Islet of Langerhans (tissue), 1 donor: ENCODE data around the gene AKAIN1.

Source experiments
- FAIRE-seq: peaks from one replicate; lab custom pipeline; 2011; peaks lifted over from hg19 to GRCh38; lab: Jason Lieb, UNC

AKAIN1 gene

DNA sequence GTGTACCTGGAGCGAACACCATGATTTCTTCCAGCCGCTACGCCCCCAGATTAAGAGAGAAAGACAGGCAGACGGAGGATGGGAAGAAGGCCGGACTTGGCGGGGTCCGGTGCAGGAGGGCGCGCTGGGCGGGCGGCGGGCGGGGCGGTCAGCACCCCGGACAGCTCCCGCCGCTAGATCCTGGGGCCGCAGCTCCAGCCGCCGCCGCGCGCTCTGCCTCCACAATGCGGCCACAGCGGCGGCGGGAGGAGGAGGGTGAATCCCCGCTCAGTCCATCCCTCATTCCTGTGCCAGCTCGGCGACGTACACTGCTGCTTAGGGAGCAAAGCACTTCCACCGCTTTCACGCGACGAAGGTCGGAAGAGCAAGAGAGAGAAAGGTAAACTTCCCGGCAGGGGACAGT lies at the start of gene AKAIN1:
AKAIN1 (minus strand) TSS at position 226 of the 403 bp plus-strand sequence; CDS start at position 22, 204 bp downstream.
- FAIRE-seq: no peak

- FAIRE-seq: no peak
Observed at GRCh38 chr18:5244941-5245340, 47.9 kb upstream of the AKAIN1 start.

DNA sequence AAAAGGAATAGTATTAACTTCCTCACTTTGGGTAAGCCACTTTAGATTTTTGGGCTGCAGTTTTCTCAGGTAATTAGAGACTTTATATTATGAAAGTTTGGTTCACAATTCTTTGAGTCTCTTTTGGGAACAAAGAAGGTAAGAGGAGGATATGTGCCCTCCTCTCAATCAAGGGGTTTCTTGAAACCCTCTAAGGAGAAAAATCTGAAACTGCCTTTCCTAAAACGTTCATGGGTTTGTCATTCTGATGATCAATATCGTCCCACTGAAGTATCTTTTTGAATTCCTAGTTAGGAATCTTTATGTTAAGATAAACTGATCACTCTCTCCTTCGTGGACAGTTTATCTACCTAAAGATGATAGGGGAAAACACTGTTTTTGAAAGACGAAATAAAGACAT lies 42.4 kb upstream of the AKAIN1 start:
- no peak for FAIRE-seq

- FAIRE-seq: no peak
Observed at GRCh38 chr18:5238371-5238976, 41.4 kb upstream of the AKAIN1 start.

GRCh38 chr18:5237723-5238370 lies 40.8 kb upstream of the AKAIN1 start:
- FAIRE-seq: no peak

- no peak for FAIRE-seq
Observed at GRCh38 chr18:5237083-5237722, 40.1 kb upstream of the AKAIN1 start.

- no peak for FAIRE-seq
Observed at GRCh38 chr18:5214583-5215351, 17.7 kb upstream of the AKAIN1 start.

DNA sequence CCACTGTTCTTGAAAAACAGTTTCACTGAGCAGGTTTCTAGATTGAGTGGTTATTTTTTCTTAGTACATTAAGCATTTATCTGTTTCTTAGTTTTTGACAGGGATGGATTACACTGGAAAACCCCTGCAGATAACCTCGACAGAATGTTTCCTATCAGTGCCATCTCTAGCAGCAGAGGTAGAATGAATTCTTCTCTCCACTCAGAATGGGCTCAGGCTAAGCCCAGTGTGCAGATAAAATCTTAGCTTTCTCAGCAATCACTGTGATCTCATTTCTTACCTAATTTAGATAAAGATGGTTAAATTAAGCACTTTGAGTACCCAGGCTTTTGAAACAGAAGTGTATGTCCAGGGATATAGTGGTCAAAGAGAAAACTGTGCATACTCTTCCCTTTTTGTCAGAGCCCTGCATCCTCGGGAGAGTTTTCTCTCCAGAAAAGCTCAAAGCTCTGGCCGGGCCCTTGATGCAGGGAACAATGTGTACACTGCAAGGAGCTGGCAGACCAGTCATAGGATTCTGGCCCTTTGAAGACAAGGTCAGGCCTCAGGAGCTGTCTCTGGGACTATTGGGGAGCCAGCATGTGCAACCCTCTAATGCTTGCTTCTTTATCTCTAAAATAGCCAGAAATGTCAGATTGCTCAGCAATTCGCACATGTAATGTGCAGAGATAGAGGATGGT lies 10.6 kb upstream of the AKAIN1 start:
- no peak for FAIRE-seq

- FAIRE-seq: no peak
Observed at GRCh38 chr18:5198311-5198710, 1.3 kb upstream of the AKAIN1 start.

DNA sequence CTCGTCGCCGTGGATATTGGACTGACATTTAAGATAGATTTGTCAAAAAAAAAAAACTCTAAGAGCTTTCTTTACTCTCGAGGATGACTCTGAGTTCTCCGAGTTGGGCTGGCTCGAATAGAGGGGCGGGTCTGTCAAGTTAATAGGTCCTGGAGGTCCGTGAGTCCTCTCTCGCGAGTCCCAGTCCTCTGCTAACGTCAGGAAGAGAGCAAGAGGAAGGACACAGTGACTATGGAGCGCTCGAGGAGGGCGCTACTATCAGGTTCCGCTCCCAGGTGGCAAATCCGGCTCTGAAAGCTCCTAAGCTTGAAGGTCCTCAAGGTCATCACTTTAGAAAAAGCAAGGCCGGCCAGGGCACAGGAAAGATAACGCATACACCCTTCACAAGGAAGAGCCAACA lies 404 bp upstream of the AKAIN1 start:
- FAIRE-seq: no peak

DNA sequence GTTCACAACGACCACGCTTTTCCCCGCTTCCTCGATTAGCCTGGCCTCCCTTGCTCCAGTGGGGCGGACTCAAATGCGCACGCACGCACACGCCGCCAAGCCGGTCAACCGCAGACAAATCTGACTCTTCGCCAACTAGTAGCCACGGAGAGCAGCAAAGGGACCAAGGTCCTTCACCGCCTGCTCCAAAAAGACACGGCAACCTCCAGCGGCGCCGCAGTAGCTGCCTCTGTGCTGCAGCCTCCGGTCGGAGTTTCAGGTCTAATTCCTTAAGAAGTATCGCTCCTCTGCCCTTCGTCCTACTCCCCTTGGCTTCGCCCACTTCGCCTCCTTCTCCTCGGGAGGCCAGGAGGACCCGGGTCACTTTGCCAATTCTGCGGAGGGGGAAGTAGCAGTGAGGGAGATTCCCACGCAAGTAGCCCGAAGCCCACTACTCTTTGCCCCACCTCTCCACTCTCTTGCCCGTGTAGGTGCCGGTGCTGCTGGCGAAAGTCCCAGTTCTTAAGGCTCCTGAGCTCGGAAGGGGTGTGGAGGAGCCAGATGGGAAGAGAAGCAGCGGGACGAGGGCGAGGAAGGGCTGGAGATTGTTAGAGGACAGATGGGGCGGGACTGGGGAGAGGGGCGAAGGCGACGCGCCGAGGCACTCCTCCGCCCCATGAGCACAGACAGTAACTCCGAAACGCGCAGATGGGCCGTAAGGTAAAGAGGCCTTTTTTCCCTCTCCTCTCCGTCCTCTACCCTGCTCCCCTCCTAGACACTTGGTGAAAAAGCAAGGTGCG lies 615 bp downstream of the AKAIN1 start:
- no peak for FAIRE-seq

- no peak for FAIRE-seq
Observed at GRCh38 chr18:5195656-5196055, 1.4 kb downstream of the AKAIN1 start.

DNA sequence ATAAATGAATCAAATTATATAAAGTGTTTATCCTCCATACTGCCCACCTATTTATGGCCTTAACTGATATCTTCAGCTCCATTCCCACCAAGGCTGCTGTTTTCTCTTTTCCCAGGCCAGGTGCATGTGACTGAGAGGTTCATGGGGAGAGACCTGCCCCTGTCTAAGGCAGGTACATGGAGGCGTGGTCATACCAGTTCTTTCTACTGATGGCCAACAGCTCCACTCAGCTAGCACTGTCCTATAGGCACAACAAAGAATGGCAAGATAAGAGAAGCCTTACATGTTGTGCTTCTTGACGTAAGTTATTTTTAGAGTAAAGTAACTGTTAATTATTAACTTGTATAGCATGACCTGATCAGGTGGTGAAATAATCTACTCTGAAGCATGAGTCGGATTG lies 16.8 kb downstream of the AKAIN1 start:
- no peak for FAIRE-seq

- no peak for FAIRE-seq
Observed at GRCh38 chr18:5178519-5178918, 18.5 kb downstream of the AKAIN1 start.

DNA sequence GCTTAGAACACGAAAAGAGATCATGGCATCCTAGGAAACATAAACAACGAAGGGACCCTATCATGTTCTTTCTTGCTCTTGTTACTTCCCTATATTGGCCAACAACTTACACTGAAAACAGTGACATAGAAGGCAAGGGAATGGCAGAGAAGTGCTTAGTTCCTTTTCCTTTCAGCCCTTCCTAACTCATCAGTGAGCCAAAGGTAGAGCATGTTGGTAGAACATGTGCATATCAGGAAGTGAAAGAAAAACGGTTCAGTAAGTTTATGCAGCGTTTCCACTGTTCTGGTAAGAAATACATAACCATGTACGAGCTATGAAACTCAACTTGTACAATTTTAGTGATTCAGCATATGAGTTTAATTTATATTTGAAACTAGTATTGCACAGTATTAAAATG lies 21.7 kb downstream of the AKAIN1 start:
- FAIRE-seq: no peak

GRCh38 chr18:5173646-5174045 lies 23.4 kb downstream of the AKAIN1 start:
- no peak for FAIRE-seq

- FAIRE-seq: no peak
Observed at GRCh38 chr18:5173236-5173635, 23.8 kb downstream of the AKAIN1 start.

DNA sequence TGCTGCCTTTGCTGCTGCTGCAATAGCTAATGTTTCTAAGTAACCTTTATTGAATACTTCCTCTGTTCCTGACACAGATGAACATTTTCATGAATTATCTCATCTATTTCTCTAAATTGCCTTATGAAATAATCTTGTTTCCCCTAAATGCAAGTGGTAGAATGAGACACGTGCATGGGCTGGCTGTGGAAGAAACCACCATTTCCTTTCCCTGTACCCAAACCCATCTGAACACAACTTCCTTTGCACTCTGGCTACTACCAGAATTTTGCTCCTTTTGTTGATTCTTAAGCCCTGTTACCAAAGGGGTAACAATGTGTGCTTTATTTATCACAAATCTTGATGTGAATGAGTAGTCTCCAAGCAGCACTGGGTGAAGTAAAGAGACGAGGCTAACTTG lies 29.2 kb downstream of the AKAIN1 start:
- FAIRE-seq: no peak

- FAIRE-seq: no peak
Observed at GRCh38 chr18:5166606-5167280, 30.3 kb downstream of the AKAIN1 start.

DNA sequence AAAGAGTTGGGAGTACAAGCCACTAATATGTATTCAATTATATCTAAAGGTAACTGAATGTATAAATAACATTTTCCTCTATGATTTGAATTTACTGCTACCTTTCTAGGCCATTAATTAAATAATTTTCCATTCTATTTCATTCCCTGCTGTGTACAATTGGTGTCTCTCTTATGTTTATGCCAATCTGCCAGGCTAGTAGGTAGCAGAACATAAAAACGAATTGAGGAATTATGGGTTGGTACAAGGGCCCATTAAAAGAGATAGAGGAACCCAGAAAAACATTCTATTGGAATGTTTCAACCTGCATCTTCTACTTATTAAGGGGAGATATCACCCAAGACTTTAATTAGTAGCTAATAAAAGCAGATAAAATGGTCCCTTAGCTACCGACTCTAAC lies 32.2 kb downstream of the AKAIN1 start:
- FAIRE-seq: no peak

- FAIRE-seq: no peak
Observed at GRCh38 chr18:5162111-5162510, 34.9 kb downstream of the AKAIN1 start.
